CD4-positive, alpha-beta memory T cell (primary cell): ENCODE measurements around the gene IL17RE. TPM values are rescaled to one million over a fixed set of nuclear protein-coding genes. Genes with fewer than 3 reads are reported as not detected.

Experiments
- CTCF ChIA-PET: fragments of 350-600 bp; sonication (Branson Sonifier 250); formaldehyde crosslinking; loops from one replicate; lab custom pipeline; 2021; ENCODE audit warnings: inconsistent platforms; ENCODE audit not compliant: partially characterized antibody; lab: Charles Lee
- POLR2A ChIA-PET: fragments of 350-600 bp; sonication (Branson Sonifier 250); formaldehyde crosslinking; loops from one replicate; lab custom pipeline; 2021; ENCODE audit not compliant: partially characterized antibody; lab: Charles Lee
- DNase-seq, 5 donors: peaks; one replicate each; pipeline versions ENCODE4 v3.0.0 to v3.0.0-alpha.2; 2020 to 2022; ENCODE audit warnings: mixed read lengths in 1 of 5
- H3K27ac ChIP-seq: one replicate; pipeline ENCODE4 v1.7.0; 2013; ENCODE audit warnings: low read depth, low read length
- H3K27me3 ChIP-seq: 2 replicates; pipeline ENCODE4 v1.7.0; 2013; ENCODE audit warnings: mild to moderate bottlenecking, low read length, moderate library complexity; ENCODE audit not compliant: insufficient read depth
- H3K36me3 ChIP-seq: 2 replicates; pipeline ENCODE4 v1.7.0; 2013; ENCODE audit warnings: mild to moderate bottlenecking, low read length, moderate library complexity; ENCODE audit not compliant: insufficient read depth
- H3K4me1 ChIP-seq: 2 replicates; pipeline ENCODE4 v1.7.0; 2013; ENCODE audit warnings: mild to moderate bottlenecking, low read length, moderate library complexity; ENCODE audit not compliant: insufficient read depth
- H3K4me3 ChIP-seq, 2 donors: one replicate each; pipeline ENCODE4 v1.7.0; 2013; ENCODE audit warnings: low read length in 2 of 2, mild to moderate bottlenecking in 1 of 2
- H3K9me3 ChIP-seq, 2 donors: one replicate each; pipeline ENCODE4 v1.7.0; 2013; ENCODE audit warnings: low read length in 2 of 2, control low read depth in 1 of 2; ENCODE audit not compliant: control insufficient read depth in 1 of 2
- H3K27ac Mint-ChIP-seq, 7 donors: one replicate each; pipeline ENCODE4 v1.8.0; 2020 to 2021; ENCODE audit warnings: mixed read lengths in 7 of 7, mild to moderate bottlenecking in 6 of 7, inconsistent platforms in 3 of 7, moderate library complexity in 3 of 7
- H3K27me3 Mint-ChIP-seq, 2 donors: one replicate each; pipeline ENCODE4 v1.8.0; 2020 to 2021; ENCODE audit warnings: mixed read lengths in 2 of 2
- H3K36me3 Mint-ChIP-seq, 2 donors: one replicate each; pipeline ENCODE4 v1.8.0; 2020 to 2021; ENCODE audit warnings: mixed read lengths in 2 of 2, inconsistent platforms in 1 of 2, mild to moderate bottlenecking in 1 of 2
- H3K4me1 Mint-ChIP-seq, 4 donors: one replicate each; pipeline ENCODE4 v1.8.0; 2020 to 2021; ENCODE audit warnings: mixed read lengths in 4 of 4, mild to moderate bottlenecking in 1 of 4
- H3K4me3 Mint-ChIP-seq, 8 donors: one replicate each; pipeline ENCODE4 v1.8.0; 2020 to 2021; ENCODE audit warnings: mixed read lengths in 8 of 8, mild to moderate bottlenecking in 7 of 8, moderate library complexity in 6 of 8, inconsistent platforms in 3 of 8
- H3K9me3 Mint-ChIP-seq, 8 donors: one replicate each; pipeline ENCODE4 v1.8.0; 2020 to 2021; ENCODE audit warnings: mixed read lengths in 8 of 8, mild to moderate bottlenecking in 5 of 8, inconsistent platforms in 3 of 8, moderate library complexity in 1 of 8
- intact Hi-C: fragments of 100-400 bp; cut with micrococcal nuclease; formaldehyde crosslinking; loops from one replicate; pipeline ENCODE4 v1.15.1; 2023
- polyA plus RNA-seq, 2 donors: library from polyadenylated mRNA; unstranded; fragments of 300-500 nt; fragmentation: Illumina TruSeq; gene quantifications; one replicate each; pipeline ENCODE4 v1.2.3, GENCODE V29; 2021
- total RNA-seq, 2 experiments: library from RNA; stranded (reverse); gene quantifications; one replicate each; pipeline ENCODE4 v1.2.3, GENCODE V29; 2021

The IL17RE gene
- total and polyA plus RNA-seq, 4 experiments from 2014 or later = 0.65 to 2.4 (median 1.6) TPM

- peaks cover 41% of the 10 kb centered on the region for H3K4me1 ChIP-seq
- no peaks in the 10 kb centered on the region for H3K9me3 Mint-ChIP-seq
- peak overlapping the region in 1 of 8 donors; percentile 49 for H3K4me3 Mint-ChIP-seq
- H3K4me3 ChIP-seq = no peak overlapping the region
- intact Hi-C loops = loop anchor here (2.0 kb wide), 1 partner anchor 23 kb away; the partner anchor contains the start of gene JAGN1
- ChIA-PET CTCF (interaction anchor here (1.2 to 4.4 kb wide), 5 partner anchors 11 to 30 kb away, joined by 3 to 22 read pairs (median 6); partner anchors contain the start of genes CRELD1, IL17RE and JAGN1), POLR2A (interaction anchor here (0.6 to 6.5 kb wide), 7 partner anchors 11 to 335 kb away, joined by 3 to 53 read pairs (median 4); partner anchors contain the start of genes CRELD1, IL17RE, JAGN1 and TATDN2)
- H3K27ac Mint-ChIP-seq = no peak overlapping the region
- no peaks in the 10 kb centered on the region for H3K27me3 ChIP-seq
- H3K9me3 ChIP-seq = no peaks in the 10 kb centered on the region
- no peak for DNase-seq
- H3K36me3 Mint-ChIP-seq = no peaks in the 10 kb centered on the region
- H3K4me1 Mint-ChIP-seq = peaks cover 19 to 35% (median 27%) of the 10 kb centered on the region in 4 donors
- H3K27me3 Mint-ChIP-seq = peaks cover 0 to 2% of the 10 kb centered on the region in 2 donors
- no peak overlapping the region for H3K27ac ChIP-seq
- H3K36me3 ChIP-seq = no peaks in the 10 kb centered on the region
Measured at GRCh38 chr3:9913601-9914000, 11.0 kb downstream of the IL17RE start.

GRCh38 chr3:9914011-9914410, 11.4 kb downstream of the IL17RE start:
- POLR2A ChIA-PET = interaction anchor here (1.2 to 6.5 kb wide), 5 partner anchors 12 to 335 kb away, joined by 3 to 53 read pairs (median 12); partner anchors contain the start of genes CRELD1, IL17RE, JAGN1 and TATDN2
- peak overlapping the region in 1 of 7 donors; percentile 24 for H3K27ac Mint-ChIP-seq
- CTCF ChIA-PET = interaction anchor here (1.2 to 4.4 kb wide), 5 partner anchors 12 to 30 kb away, joined by 3 to 22 read pairs (median 6); partner anchors contain the start of genes CRELD1, IL17RE and JAGN1
- Histone ChIP-seq H3K27ac (no peak overlapping the region), H3K4me3 (no peak overlapping the region), H3K4me1 (peaks cover 37% of the 10 kb centered on the region), H3K27me3 (no peaks in the 10 kb centered on the region), H3K36me3 (no peaks in the 10 kb centered on the region), H3K9me3 (no peaks in the 10 kb centered on the region)
- H3K27me3 Mint-ChIP-seq = peaks cover 0 to 2% of the 10 kb centered on the region in 2 donors
- no peak for DNase-seq
- H3K4me3 Mint-ChIP-seq = peak overlapping the region in 3 of 8 donors; percentile 25 to 67 (median 45)
- H3K9me3 Mint-ChIP-seq = no peaks in the 10 kb centered on the region
- H3K36me3 Mint-ChIP-seq = no peaks in the 10 kb centered on the region
- intact Hi-C loops = loop anchor here (2.0 kb wide), 1 partner anchor 19 kb away; the partner anchor contains the start of gene CRELD1
- H3K4me1 Mint-ChIP-seq = peaks cover 19 to 32% (median 26%) of the 10 kb centered on the region in 4 donors

DNA sequence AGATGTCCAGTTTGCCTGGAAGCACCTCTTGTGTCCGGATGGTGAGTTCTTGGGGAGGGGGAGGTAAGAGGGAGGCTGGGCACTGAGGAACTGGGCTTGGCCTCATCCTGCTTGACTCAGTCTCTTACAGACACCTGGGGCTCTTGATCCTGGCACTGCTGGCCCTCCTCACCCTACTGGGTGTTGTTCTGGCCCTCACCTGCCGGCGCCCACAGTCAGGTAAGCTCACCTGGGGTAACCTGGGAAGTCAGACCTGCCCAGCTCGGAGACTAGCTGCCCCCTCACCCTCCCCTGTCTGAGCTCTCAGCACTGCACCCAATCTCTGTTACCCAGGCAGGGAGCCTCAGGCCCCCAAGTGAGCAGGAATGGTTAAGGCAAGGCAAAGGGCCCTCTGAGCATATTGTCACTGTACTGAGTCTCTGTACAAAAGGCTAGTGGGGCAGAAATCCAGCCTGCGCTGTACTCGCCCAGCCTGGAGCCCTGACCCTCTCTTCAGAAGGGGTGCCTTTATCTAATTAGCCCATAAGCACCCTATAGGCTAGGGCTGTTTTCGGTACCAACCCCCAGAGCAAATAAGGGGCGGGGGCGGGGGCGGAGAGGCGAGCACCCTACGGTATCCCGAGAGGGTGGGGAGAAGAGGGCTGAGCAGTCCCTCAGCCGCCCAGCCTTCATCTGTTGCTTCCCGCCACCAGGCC, 12.1 kb downstream of the IL17RE start:
- Histone ChIP-seq H3K27me3 (no peaks in the 10 kb centered on the region), H3K4me1 (peaks cover 30% of the 10 kb centered on the region), H3K36me3 (no peaks in the 10 kb centered on the region), H3K9me3 (no peaks in the 10 kb centered on the region), H3K4me3 (peak overlapping the region in 1 of 2 donors; percentile 55), H3K27ac (no peak overlapping the region)
- POLR2A ChIA-PET = interaction anchor here (1.2 to 6.5 kb wide), 4 partner anchors 12 to 32 kb away, joined by 3 to 53 read pairs (median 18); partner anchors contain the start of genes CRELD1, IL17RE and JAGN1
- Mint-ChIP-seq H3K27ac (no peak overlapping the region), H3K27me3 (peaks cover 0 to 2% of the 10 kb centered on the region in 2 donors), H3K4me1 (peaks cover 14 to 25% (median 19%) of the 10 kb centered on the region in 4 donors), H3K9me3 (no peaks in the 10 kb centered on the region), H3K4me3 (peak overlapping the region in 7 of 8 donors; percentile 35 to 69 (median 57)), H3K36me3 (no peaks in the 10 kb centered on the region)
- no peak for DNase-seq
- CTCF ChIA-PET = interaction anchor here (1.2 to 4.4 kb wide), 5 partner anchors 12 to 31 kb away, joined by 3 to 16 read pairs (median 4); partner anchors contain the start of genes IL17RE and JAGN1
- intact Hi-C loops = loop anchor here (2.0 kb wide), 1 partner anchor 18 kb away; the partner anchor contains the start of gene CRELD1

- Histone ChIP-seq H3K36me3 (no peaks in the 10 kb centered on the region), H3K4me3 (peak overlapping the region; percentile 36 to 55), H3K27ac (no peak overlapping the region), H3K4me1 (peaks cover 30% of the 10 kb centered on the region), H3K9me3 (no peaks in the 10 kb centered on the region), H3K27me3 (no peaks in the 10 kb centered on the region)
- ChIA-PET CTCF (interaction anchor here (1.2 to 4.4 kb wide), 4 partner anchors 16 to 31 kb away, joined by 4 to 16 read pairs (median 5); partner anchors contain the start of gene JAGN1), POLR2A (interaction anchor here (1.3 to 6.5 kb wide), 4 partner anchors 13 to 25 kb away, joined by 6 to 53 read pairs (median 18); partner anchors contain the start of genes CRELD1, IL17RE and JAGN1)
- Mint-ChIP-seq H3K27me3 (peaks cover 0 to 2% of the 10 kb centered on the region in 2 donors), H3K4me3 (peak overlapping the region; percentile 62 to 85 (median 79)), H3K27ac (peak overlapping the region in 1 of 7 donors; percentile 17), H3K4me1 (peaks cover 13 to 23% (median 17%) of the 10 kb centered on the region in 4 donors), H3K36me3 (no peaks in the 10 kb centered on the region), H3K9me3 (no peaks in the 10 kb centered on the region)
- peak in 1 of 5 donors; percentile 25 for DNase-seq
- intact Hi-C loops = loop anchor here (2.0 kb wide), 1 partner anchor 17 kb away; the partner anchor contains the start of gene CRELD1
Measured at GRCh38 chr3:9915254-9916141, 12.8 kb downstream of the IL17RE start.

GRCh38 chr3:9916346-9916733, 13.7 kb downstream of the IL17RE start:
- Histone ChIP-seq H3K36me3 (no peaks in the 10 kb centered on the region), H3K4me3 (no peak overlapping the region), H3K9me3 (no peaks in the 10 kb centered on the region), H3K27me3 (no peaks in the 10 kb centered on the region), H3K27ac (no peak overlapping the region), H3K4me1 (peaks cover 29% of the 10 kb centered on the region)
- H3K4me1 Mint-ChIP-seq = peaks cover 13 to 20% (median 16%) of the 10 kb centered on the region in 4 donors
- ChIA-PET CTCF (interaction anchor here (1.2 to 1.7 kb wide), 2 partner anchors 16 to 30 kb away, joined by 4 read pairs; no protein-coding TSS in a partner anchor), POLR2A (interaction anchor here (1.3 to 6.5 kb wide), 3 partner anchors 14 to 26 kb away, joined by 6 to 53 read pairs (median 12); partner anchors contain the start of genes CRELD1, IL17RE and JAGN1)
- H3K36me3 Mint-ChIP-seq = no peaks in the 10 kb centered on the region
- no peaks in the 10 kb centered on the region for H3K9me3 Mint-ChIP-seq
- intact Hi-C loops = no loop called here
- DNase-seq = no peak
- H3K4me3 Mint-ChIP-seq = peak overlapping the region; percentile 64 to 85 (median 75)
- H3K27ac Mint-ChIP-seq = peak overlapping the region in 2 of 7 donors; percentile 51 to 59
- peaks cover 0 to 2% of the 10 kb centered on the region in 2 donors for H3K27me3 Mint-ChIP-seq
